ENCODE results near the gene PPM1E. TPM values are rescaled to one million over a fixed set of nuclear protein-coding genes. Genes with fewer than 3 reads are reported as not detected.
A peak's percentile ranks its signal among the peaks of the same experiment; 100 is the strongest.

The PPM1E gene
- total RNA-seq, 1 experiment from 2014 or later: 3.5 TPM

DNA sequence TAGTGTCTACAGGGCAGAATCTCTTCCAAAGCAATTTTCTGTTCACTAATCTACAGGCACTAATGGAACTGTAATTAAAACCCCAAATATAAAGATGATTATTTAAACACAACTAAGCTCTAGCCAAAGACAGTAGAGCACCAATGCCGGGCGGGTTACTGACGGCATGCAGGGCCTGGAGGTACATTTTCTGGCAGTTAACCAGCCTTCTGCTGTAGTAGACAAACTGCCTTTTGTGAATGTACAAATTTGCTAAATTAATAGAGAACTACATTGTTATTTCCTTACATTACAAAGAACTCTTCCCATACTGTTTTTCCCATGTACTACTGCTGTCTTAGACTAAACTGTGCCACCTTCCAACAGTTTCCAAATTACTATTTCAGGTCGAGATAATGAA, 243.2 kb downstream of the PPM1E start:
- in situ Hi-C loops (cut with HindIII; ENCODE audit: low pct_unique_long_range_greater_than_20kb, low sequenced_read_pairs): no loop called here
- DNase-seq (ENCODE audit: low read depth, low spot score): peak; percentile 81

GRCh38 chr17:58999500-58999899, 243.8 kb downstream of the PPM1E start:
- no peak for DNase-seq (ENCODE audit: low read depth, low spot score)
- in situ Hi-C loops (cut with HindIII; ENCODE audit: low pct_unique_long_range_greater_than_20kb, low sequenced_read_pairs): no loop called here

- in situ Hi-C loops (cut with HindIII; ENCODE audit: low pct_unique_long_range_greater_than_20kb, low sequenced_read_pairs): no loop called here
- no peak for DNase-seq (ENCODE audit: low read depth, low spot score)
Measured at GRCh38 chr17:59000022-59000421, 244.4 kb downstream of the PPM1E start.

DNA sequence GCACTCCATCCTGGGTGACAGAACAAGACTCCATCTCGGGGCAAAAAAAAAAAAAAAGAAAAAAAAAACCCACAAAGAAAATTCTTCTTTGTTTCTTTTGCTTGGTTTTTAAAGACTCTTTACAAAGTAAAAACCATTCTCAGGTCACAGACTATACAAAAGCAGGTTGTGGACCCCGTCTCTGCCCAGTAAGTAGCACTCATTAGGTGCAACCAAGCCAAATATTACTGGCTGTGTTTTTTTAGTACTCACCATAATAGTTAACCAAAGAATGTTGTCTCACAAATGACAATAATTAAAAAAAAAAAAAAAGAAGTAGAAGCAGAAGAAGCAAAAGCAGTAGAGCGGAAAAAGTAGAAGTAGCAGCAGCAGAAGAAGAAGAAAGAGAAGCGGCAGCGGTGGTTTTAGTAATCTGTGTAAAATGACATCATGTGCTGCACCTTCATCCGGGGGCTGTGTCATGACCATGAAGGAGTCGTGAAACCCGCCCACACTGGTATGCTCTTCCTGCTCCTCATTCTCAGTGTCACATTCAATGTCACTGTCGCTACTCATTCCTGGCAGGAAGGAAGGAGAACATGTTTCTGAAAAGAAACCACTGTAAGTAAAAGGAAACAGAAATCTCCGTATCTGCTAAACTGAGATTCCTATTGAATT, 245.6 kb downstream of the PPM1E start:
- peak; percentile 69 for DNase-seq (ENCODE audit: low read depth, low spot score)

DNA sequence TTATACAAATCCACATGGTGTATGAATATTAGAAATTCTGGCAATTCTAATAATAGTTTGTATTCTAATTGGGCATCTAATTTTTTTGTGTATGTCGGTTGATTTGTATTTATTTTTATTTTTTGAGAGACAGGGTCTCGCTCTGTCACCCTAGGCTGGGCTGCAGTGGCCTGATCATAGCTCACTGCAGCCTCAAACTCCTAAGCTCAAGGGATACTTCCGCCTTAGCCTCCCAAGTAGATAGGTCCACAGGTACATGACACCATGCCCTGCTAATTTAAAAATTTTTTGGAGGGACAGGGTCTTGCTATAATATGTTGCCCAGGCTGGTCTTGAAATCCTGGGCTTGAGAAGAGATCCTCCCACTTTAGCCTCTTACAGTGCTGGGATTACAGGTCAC, 246.5 kb downstream of the PPM1E start:
- no peak for DNase-seq (ENCODE audit: low read depth, low spot score)
- in situ Hi-C loops (cut with HindIII; ENCODE audit: low pct_unique_long_range_greater_than_20kb, low sequenced_read_pairs): no loop called here

More for the DNA sequence above, 245.6 kb downstream of the PPM1E start:
- in situ Hi-C loops (cut with HindIII; ENCODE audit: low pct_unique_long_range_greater_than_20kb, low sequenced_read_pairs): no loop called here

- no peak for DNase-seq (ENCODE audit: low read depth, low spot score)
- in situ Hi-C loops (cut with HindIII; ENCODE audit: low pct_unique_long_range_greater_than_20kb, low sequenced_read_pairs): no loop called here
Measured at GRCh38 chr17:59002848-59003247, 247.2 kb downstream of the PPM1E start.

- no peak for DNase-seq (ENCODE audit: low read depth, low spot score)
- in situ Hi-C loops (cut with HindIII; ENCODE audit: low pct_unique_long_range_greater_than_20kb, low sequenced_read_pairs): no loop called here
Measured at GRCh38 chr17:59003860-59004259, 248.2 kb downstream of the PPM1E start.

DNA sequence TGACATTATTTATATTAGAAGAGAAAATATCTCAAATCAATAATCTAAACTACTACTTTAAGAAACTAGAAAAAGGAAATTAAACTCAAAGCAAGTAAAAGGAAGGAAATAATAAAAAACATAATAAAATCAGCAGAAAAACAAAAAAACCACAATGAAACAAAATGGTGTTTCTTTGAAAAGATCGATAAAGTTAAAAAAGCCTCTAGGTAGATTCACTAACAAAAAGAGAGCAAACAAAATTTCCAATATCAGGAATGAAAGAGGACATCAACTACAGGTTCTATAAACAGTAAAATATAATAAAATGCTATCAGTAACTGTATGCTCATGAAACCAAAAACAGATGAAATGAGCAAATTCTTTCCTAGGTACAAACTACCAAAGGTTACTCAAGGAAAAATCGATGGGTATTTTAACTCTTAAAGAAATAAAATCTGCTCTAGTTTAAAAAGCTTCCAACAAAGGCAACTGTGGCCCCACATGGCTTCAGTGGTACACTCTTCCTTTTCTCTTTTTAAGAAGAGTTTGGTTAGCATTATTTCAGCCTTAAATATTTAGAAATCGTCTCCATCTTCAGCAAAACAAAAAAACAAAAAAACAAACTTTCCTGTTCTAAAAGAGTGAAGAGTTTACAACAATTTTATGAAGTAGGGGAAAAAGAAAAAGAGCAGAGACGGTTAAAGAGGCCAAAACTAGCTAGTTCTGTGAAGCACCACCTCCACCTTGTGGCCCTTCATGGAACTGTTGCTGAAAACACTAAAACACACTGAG, 248.9 kb downstream of the PPM1E start:
- in situ Hi-C loops (cut with HindIII; ENCODE audit: low pct_unique_long_range_greater_than_20kb, low sequenced_read_pairs): no loop called here
- DNase-seq (ENCODE audit: low read depth, low spot score): peak; percentile 89

GRCh38 chr17:59007995-59008394, 252.3 kb downstream of the PPM1E start:
- in situ Hi-C loops (cut with HindIII; ENCODE audit: low pct_unique_long_range_greater_than_20kb, low sequenced_read_pairs): no loop called here
- no peak for DNase-seq (ENCODE audit: low read depth, low spot score)

- no peak for DNase-seq (ENCODE audit: low read depth, low spot score)
- in situ Hi-C loops (cut with HindIII; ENCODE audit: low pct_unique_long_range_greater_than_20kb, low sequenced_read_pairs): no loop called here
Measured at GRCh38 chr17:59008737-59009136, 253.1 kb downstream of the PPM1E start.

DNA sequence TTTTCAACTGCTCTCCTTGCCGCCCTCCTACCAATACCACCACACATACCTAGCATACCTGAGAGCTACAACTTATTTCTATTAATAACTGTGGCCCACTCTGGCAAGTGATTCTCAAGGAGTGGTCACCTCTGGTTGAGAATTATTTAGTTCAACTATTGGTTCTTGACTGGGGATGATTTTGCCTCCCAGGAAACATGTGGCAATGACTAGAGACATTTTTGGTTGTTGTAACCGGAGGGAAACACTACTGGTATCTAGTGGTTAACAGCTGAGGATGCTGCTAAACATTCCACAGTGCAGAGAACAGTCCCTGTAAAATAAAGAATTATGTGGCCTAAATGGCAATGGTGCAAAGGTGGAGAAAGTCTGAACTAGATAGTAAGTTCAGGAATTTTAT, 254.4 kb downstream of the PPM1E start:
- DNase-seq (ENCODE audit: low read depth, low spot score): no peak
- in situ Hi-C loops (cut with HindIII; ENCODE audit: low pct_unique_long_range_greater_than_20kb, low sequenced_read_pairs): no loop called here

DNA sequence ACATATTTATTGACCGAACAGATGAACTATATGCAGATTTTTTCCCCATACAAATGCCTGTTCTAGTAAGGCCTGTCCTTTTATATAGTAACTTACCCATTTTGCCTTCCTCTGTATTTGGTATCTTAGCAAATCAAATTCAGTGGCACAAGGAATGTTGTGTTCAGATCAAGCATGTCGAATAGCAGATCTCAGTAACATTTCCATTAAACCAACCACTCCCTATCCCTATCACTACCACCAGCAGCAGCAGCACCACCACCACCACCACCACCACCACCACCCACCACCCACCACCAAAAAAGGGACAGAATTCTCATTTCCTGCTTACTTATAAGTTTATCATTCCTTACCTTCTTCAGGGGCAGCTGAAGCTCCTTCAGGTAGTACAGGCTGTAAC, 256.3 kb downstream of the PPM1E start:
- in situ Hi-C loops (cut with HindIII; ENCODE audit: low pct_unique_long_range_greater_than_20kb, low sequenced_read_pairs): no loop called here
- DNase-seq (ENCODE audit: low read depth, low spot score): no peak

DNA sequence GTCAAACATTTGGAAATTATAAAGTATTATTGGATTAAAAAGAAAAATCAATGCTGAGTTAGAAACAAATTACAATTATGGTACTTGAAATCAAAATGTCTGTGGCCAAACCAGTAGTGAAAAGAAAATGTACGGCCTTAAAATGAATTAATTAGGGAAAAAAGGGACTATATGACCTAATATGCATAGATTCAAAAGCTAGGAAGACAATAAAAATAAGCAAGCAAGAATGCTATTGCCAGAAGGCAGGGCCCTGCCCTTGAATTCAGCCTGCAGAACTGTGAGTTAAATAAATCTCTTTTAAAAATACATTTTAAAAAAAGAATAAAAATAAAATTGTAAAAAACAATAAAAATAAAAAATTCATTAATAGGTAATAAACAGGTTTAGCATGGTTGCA, 262.4 kb downstream of the PPM1E start:
- no peak for DNase-seq (ENCODE audit: low read depth, low spot score)
- in situ Hi-C loops (cut with HindIII; ENCODE audit: low pct_unique_long_range_greater_than_20kb, low sequenced_read_pairs): no loop called here

- in situ Hi-C loops (cut with HindIII; ENCODE audit: low pct_unique_long_range_greater_than_20kb, low sequenced_read_pairs): no loop called here
- DNase-seq (ENCODE audit: low read depth, low spot score): no peak
Measured at GRCh38 chr17:59024916-59025315, 269.3 kb downstream of the PPM1E start.

DNA sequence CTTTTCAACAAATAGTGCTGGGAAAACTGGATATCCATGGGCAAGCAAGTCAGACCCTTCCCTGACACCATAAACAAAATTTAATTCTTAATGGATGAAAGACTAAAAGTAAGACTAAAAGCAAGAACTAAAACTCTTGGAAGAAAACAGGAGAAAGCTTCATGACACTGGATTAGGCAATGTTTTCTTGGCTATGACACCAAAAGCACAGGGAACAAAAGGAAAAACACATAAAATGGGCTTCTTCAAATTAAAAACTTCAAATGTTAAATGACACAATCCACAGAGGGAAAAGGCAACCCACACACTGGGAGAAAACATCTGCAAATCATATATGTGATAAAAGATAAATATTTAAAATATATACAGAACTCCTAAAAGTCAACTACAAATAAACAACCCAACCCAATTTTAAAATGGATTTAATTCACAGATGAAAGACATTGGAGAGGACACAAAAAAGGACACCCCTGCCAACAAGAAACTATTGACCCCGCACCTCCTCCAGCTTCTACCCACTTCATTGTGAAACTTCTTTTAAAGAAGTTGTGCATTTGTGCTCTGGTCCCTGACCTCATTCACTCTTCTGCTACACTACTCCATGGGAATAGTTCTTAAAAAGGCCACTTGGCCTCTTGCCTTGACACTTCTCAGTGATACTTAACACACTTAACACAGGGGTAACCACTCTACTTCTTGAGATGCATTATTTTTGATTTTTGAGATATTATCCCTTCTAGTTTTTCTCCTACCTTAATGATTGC, 270.7 kb downstream of the PPM1E start:
- no peak for DNase-seq (ENCODE audit: low read depth, low spot score)
- in situ Hi-C loops (cut with HindIII; ENCODE audit: low pct_unique_long_range_greater_than_20kb, low sequenced_read_pairs): no loop called here

DNA sequence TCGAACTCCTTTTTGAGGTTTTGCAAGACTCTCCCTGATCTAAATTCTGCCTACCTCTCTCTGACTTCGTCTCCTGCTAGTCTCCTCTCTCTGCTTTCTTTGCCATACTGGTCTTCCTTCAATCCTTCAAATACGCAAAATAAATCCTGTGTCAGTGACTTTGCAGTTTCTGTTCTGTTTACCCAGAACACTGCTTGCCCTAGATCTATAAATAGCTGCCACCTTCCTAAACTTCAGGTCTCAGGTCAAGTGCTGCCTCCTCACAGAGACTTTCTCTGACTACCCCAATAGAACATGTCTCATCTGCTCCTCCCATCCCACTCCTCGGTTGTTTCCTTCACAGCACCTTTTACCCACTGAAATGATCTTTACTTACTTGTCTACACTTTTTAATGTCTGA, 272.1 kb downstream of the PPM1E start:
- in situ Hi-C loops (cut with HindIII; ENCODE audit: low pct_unique_long_range_greater_than_20kb, low sequenced_read_pairs): no loop called here
- no peak for DNase-seq (ENCODE audit: low read depth, low spot score)

- no peak for DNase-seq (ENCODE audit: low read depth, low spot score)
- in situ Hi-C loops (cut with HindIII; ENCODE audit: low pct_unique_long_range_greater_than_20kb, low sequenced_read_pairs): no loop called here
Measured at GRCh38 chr17:59028328-59028727, 272.7 kb downstream of the PPM1E start.

DNA sequence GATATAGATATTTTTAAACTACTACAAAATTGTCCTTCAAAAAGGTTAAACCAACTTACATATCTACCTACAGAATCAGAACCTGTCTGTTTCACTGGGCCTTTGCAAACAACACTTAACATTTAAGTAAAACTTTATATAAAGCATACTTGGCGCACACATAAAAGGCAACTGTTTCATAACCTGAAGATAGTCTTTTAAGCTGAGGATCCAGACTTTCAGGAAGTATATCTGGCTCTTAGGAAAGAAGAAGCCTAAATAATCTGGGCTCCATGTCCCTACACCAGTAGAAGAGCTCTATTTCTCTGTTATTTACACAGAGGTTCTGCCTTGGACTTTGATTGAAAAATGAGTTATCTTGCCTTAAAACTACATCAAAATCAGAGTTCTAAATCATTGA, 275.2 kb downstream of the PPM1E start:
- in situ Hi-C loops (cut with HindIII; ENCODE audit: low pct_unique_long_range_greater_than_20kb, low sequenced_read_pairs): no loop called here
- no peak for DNase-seq (ENCODE audit: low read depth, low spot score)
